ENCODE results near the gene SPATS2.

The SPATS2 gene

GRCh38 chr12:49336645-49337584 lies 30.3 kb upstream of the SPATS2 start, which contains the start of gene C1QL4:
C1QL4 (minus strand) TSS chr12:49337188; CDS start chr12:49336477, 711 bp downstream.
- DNase-seq = peak; percentile 61

- DNase-seq = no peak
These were observed 28.3 kb upstream of the SPATS2 start for GRCh38 chr12:49338830-49339463.

- no peak for DNase-seq
These were observed 27.8 kb upstream of the SPATS2 start for GRCh38 chr12:49339464-49339861.

- DNase-seq = no peak
These were observed 27.0 kb upstream of the SPATS2 start for GRCh38 chr12:49340095-49340870.

GRCh38 chr12:49340971-49341776 lies 26.1 kb upstream of the SPATS2 start:
- no peak for DNase-seq

GRCh38 chr12:49341777-49342065 lies 25.5 kb upstream of the SPATS2 start:
- DNase-seq = no peak

GRCh38 chr12:49342066-49342913 lies 25.0 kb upstream of the SPATS2 start:
- DNase-seq = peak; percentile 78

GRCh38 chr12:49342914-49343731 lies 24.1 kb upstream of the SPATS2 start:
- no peak for DNase-seq

- no peak for DNase-seq
These were observed 22.7 kb upstream of the SPATS2 start for GRCh38 chr12:49344486-49345050.

GRCh38 chr12:49345051-49345824 lies 22.0 kb upstream of the SPATS2 start:
- DNase-seq = no peak

- no peak for DNase-seq
These were observed 21.2 kb upstream of the SPATS2 start for GRCh38 chr12:49345825-49346658.

GRCh38 chr12:49346659-49347310 lies 20.5 kb upstream of the SPATS2 start, which contains the start of gene DNAJC22:
DNAJC22 (plus strand) TSS chr12:49346888; CDS start chr12:49348873, 1,985 bp downstream.
- DNase-seq = peak; percentile 47

- DNase-seq = peak; percentile 83
These were observed 19.7 kb upstream of the SPATS2 start for GRCh38 chr12:49347311-49348193.

- DNase-seq = no peak
These were observed 18.5 kb upstream of the SPATS2 start for GRCh38 chr12:49348781-49349180.

GRCh38 chr12:49349266-49349665 lies 18.0 kb upstream of the SPATS2 start:
- no peak for DNase-seq

GRCh38 chr12:49352351-49352750 lies 14.9 kb upstream of the SPATS2 start:
- no peak for DNase-seq

- DNase-seq = no peak
These were observed 11.3 kb upstream of the SPATS2 start for GRCh38 chr12:49355913-49356312.

All from NCI-H510A treated with DMSO at 0.1 percent for 48 hours (cell line).